HL-60/S4 treated with retinoic acid at 250 ng/mL for 4 days and 3 days (cell line): ENCODE data around the gene PDE1C.
"Not testable (repeated sequence)": the region's sequence is repeated elsewhere in the genome, so short reads cannot be mapped to it uniquely, and the experiment has no call there.

Experiments
- in situ Hi-C: fragments of 300-500 bp; cut with MboI; formaldehyde crosslinking; loops from 2 replicates; pipeline ENCODE4 v1.7.0; 2022; ENCODE audit warnings: low sequenced_read_pairs

PDE1C gene

GRCh38 chr7:31855530-31855929 is 214.7 kb downstream of the PDE1C start:
- in situ Hi-C loops: no loop called here

GRCh38 chr7:31853380-31853779 is 216.8 kb downstream of the PDE1C start:
- in situ Hi-C loops: no loop called here

GRCh38 chr7:31852462-31852861 is 217.7 kb downstream of the PDE1C start:
- in situ Hi-C loops: no loop called here

GRCh38 chr7:31851119-31851518 is 219.1 kb downstream of the PDE1C start:
- in situ Hi-C loops: no loop called here

GRCh38 chr7:31850601-31851000 is 219.6 kb downstream of the PDE1C start:
- in situ Hi-C loops: no loop called here

GRCh38 chr7:31850066-31850465 is 220.1 kb downstream of the PDE1C start:
- in situ Hi-C loops: no loop called here

GRCh38 chr7:31835471-31835870 is 234.7 kb downstream of the PDE1C start:
- in situ Hi-C loops: no loop called here

GRCh38 chr7:31833625-31834024 is 236.6 kb downstream of the PDE1C start:
- in situ Hi-C loops: not testable (repeated sequence)

- in situ Hi-C loops: no loop called here
Observed at GRCh38 chr7:31828520-31828919, 241.7 kb downstream of the PDE1C start.

- in situ Hi-C loops: no loop called here
Observed at GRCh38 chr7:31825576-31825975, 244.6 kb downstream of the PDE1C start.

GRCh38 chr7:31819031-31819430 is 251.2 kb downstream of the PDE1C start:
- in situ Hi-C loops: no loop called here

GRCh38 chr7:31816810-31817209 is 253.4 kb downstream of the PDE1C start:
- in situ Hi-C loops: no loop called here

GRCh38 chr7:31815796-31816195 is 254.4 kb downstream of the PDE1C start:
- in situ Hi-C loops: no loop called here

- in situ Hi-C loops: no loop called here
Observed at GRCh38 chr7:31814187-31814586, 256.0 kb downstream of the PDE1C start.

- in situ Hi-C loops: no loop called here
Observed at GRCh38 chr7:31811650-31812461, 258.4 kb downstream of the PDE1C start.

- in situ Hi-C loops: no loop called here
Observed at GRCh38 chr7:31805209-31805818, 264.9 kb downstream of the PDE1C start.

- in situ Hi-C loops: no loop called here
Observed at GRCh38 chr7:31796375-31796774, 273.8 kb downstream of the PDE1C start.

- in situ Hi-C loops: no loop called here
Observed at GRCh38 chr7:31794851-31795344, 275.3 kb downstream of the PDE1C start.

- in situ Hi-C loops: no loop called here
Observed at GRCh38 chr7:31791881-31792280, 278.3 kb downstream of the PDE1C start.

GRCh38 chr7:31788883-31789680 is 281.1 kb downstream of the PDE1C start:
- in situ Hi-C loops: no loop called here

GRCh38 chr7:31788445-31788844 is 281.8 kb downstream of the PDE1C start:
- in situ Hi-C loops: no loop called here

- in situ Hi-C loops: no loop called here
Observed at GRCh38 chr7:31786326-31786725, 283.9 kb downstream of the PDE1C start.
